Stimulated activated CD4-positive, alpha-beta T cell treated with anti-CD3 and anti-CD28 coated beads, Interleukin-4, amount 100 ng/mL, for 1 hour (primary cell): ENCODE measurements around the gene VWA1.
"Not testable (repeated sequence)": the region's sequence is repeated elsewhere in the genome, so short reads cannot be mapped to it uniquely, and the experiment has no call there.

Experiments
- DNase-seq: peaks from one replicate; pipeline ENCODE4 v3.0.0-alpha.2; 2020

VWA1 gene

DNA sequence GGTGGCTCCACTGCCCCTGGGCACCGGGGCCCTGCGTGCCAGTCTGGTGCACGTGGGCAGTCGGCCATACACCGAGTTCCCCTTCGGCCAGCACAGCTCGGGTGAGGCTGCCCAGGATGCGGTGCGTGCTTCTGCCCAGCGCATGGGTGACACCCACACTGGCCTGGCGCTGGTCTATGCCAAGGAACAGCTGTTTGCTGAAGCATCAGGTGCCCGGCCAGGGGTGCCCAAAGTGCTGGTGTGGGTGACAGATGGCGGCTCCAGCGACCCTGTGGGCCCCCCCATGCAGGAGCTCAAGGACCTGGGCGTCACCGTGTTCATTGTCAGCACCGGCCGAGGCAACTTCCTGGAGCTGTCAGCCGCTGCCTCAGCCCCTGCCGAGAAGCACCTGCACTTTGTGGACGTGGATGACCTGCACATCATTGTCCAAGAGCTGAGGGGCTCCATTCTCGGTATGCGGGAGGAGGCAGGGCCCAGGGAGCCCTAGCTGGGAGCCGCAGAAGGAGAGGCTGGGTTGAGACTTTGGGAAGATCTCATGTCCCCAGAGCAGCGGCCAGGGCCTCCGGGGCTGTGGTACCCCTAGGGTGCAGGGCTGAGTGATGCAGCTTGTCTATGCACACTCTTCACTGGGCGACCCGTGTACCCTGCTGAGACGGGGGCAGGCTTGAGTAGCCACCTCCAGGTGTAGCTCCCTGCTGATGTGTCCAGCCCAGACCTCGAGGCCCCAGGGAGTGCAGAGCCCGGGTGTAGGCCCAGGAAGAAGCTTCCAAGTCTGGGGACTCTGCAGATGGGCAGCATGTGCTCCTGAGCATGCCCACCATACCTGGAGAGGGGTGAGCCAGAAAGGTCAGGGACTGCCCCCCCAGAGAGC, 1.8 kb downstream of the VWA1 start:
- DNase-seq, result no peak

DNA sequence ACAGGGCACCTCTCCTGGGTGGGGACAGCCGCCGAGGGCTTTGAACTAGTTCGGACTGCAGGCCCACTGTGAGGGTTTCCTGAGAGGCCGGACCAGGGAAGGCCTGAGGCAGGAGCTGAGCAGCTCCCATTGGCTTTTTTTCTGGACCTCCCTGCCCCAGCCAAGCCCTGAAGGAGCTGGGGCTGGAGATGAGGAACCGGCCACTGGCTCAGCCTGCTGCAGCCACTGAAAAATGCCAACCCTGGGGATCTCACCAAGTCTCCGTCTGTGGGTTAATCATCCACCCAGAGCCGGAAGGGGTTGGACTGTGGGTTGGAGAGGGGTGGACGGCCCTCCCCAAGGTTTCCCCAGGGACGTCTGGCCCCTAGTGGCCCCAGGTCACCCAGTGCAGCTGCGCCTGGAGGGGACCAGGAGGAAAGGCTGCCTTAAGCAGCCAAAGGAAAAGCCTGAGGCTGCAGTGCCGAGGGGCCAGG, 2.5 kb downstream of the VWA1 start:
- no peak for DNase-seq

DNA sequence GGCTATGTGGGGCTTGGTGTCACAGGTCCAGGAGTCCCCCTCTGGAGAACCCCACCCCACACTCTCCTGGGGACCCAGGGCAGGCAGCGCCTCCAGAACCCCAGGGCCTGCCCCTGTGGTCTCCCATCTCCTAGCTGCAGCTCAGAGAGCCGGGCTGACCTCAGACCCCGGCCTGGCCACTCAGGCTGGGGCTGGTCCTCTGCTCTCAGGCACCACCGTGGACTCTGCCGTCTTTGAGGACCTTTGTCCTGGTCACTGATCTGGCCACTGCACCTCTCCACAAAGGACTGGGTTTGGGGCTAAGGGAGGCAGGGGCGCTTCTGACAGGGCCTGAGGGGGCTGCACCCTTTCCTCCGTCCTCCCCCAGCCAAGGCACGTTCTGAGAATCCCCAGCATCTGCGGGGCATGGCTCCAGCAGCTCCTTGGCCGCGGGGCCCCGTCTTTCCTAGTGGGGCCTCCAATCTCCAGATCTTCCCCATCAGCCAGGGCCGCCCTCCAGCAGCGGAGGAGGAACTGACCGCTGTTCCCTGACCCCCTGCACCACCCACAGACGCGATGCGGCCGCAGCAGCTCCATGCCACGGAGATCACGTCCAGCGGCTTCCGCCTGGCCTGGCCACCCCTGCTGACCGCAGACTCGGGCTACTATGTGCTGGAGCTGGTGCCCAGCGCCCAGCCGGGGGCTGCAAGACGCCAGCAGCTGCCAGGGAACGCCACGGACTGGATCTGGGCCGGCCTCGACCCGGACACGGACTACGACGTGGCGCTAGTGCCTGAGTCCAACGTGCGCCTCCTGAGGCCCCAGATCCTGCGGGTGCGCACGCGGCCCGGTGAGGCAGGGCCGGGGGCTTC, 3.3 kb downstream of the VWA1 start:
- no peak for DNase-seq

DNA sequence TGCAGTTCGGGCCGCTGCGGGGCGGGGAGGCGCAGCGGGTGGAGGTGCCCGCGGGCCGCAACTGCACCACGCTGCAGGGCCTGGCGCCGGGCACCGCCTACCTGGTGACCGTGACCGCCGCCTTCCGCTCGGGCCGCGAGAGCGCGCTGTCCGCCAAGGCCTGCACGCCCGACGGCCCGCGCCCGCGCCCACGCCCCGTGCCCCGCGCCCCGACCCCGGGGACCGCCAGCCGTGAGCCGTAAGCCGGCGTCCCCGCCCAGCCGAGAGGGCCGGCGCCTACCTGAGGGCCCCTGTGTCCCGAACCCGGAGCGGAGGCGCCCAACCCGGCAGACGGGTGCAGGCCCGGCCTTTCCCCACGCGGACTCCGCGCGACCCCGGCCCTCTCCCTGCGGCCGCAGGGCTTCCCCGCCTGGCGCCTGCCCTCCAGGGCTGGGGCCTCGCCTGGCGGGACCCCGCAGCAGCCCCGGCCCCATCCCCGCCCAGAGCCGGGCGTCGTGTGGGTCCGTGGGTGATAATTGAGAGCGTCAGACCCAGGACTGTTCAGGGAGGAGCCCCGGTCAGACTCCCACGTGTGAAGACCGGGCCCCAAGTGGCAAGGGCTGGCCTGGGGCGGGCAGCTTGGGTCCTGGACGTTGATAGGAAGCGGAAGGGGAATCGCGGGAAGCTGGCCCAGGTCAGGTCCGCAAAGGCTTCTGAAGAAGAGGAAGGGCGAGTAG, 4.2 kb downstream of the VWA1 start:
- no peak for DNase-seq

DNA sequence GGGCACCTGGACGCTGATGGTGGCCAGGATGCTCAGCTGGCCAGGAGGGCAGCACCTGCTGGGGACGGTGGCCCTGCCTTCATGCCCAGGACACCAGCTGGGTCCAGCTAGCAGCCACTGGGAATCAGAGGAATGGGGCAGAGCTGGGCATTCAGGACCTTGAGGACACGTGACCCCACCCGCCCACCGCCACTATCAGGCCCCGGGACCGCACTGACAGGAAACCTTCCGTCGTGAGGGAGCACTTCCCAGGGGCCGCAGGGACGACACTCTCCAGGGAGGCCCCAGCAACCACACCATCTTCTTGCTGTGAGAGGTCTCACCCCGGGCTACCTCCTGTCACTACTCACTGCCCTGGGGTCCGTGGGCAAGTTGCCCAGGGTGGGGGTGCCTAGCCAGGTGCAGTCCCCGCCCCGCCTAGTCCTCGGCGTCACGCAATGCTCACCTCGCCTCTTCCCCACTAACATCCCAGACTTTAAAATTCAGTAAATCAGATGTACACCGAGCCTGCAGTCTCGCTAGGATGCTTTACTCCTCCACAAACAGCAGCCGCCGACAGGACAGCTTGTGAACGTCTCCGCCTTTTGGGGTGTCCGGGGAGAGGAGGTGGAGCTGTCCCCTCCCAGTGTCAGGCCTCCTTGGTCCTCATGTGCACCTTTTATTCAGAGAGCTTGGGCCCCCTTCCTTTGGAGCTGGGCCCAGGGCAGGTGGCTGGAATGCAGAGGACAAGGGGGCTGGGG, 4.9 kb downstream of the VWA1 start:
- no peak for DNase-seq

DNA sequence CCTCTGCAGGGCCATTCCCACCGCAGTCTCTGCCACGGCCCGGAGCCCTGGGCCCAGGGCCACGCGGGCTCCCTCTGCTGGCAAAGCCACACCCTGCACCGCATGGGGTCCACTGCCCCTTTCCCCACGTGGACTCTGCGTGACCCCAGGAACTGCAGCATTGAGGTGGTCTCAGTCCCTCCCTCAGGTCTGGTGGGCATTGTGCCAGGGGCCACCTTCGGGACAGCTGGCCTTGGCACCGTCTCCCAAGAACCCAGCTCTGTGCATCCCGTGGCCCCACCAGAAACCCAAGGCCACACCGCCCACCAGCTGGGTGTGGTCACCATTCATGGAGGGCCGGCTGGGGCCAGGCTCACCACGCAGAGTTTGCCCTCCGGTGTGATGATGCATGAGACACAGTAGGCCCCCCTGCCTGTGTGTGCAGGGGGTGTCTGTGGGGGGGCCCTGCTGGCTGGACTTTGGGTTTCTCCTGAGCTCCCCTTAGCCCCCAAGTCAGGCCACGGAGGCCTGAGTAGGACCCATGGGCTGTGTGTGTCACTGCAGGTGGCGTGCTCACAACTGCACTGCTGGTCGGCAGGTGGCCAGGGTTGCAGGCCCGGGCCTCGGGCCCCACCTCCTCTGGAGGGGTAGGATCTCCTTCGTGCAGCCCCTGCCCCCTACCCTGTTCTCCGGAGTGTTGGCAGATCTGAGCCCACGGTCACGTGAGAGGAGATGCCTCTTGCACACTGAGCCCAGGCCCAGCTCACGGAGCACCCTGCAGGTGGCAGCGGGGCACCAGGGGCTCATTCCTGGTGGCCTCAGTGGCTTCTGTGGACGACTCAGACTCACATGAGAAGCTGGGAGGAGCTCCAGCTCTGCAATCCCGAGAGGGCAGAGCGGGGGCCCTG, 5.8 kb downstream of the VWA1 start:
- DNase-seq, result peak; percentile 67

DNA sequence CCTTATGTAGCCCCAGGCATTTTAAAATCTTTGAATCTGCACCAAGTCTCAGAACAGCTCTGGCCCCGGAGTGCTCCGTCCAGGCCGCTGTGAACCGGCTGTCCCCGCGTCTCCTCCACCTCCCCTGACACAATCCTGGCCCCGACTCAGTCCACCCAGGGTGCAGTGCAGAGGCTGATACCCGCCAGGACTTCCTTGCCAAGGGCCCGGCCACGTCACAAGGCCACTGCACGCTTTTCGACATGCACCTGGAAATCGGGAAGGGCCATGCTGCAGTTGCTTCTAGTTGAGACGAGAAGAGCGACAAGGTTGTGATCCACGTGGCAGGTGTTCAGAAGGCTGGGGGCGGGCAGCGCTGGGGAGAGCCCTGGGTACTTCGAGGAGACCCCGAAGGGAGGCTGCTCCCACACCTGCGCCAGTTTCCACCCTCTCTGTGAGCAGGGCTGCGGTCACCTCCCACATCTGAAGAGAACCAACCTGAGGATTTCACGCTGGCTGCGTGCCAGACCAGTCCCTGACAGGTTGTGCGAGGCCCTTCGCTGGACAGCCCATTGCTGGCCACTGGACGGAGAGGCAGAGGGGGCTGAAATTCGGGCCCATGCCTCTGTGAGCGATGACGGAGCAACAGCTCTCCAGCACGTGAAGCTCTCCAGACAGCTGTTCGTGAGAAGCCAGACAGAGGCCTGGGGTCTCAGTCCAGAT, 6.7 kb downstream of the VWA1 start:
- no peak for DNase-seq

DNA sequence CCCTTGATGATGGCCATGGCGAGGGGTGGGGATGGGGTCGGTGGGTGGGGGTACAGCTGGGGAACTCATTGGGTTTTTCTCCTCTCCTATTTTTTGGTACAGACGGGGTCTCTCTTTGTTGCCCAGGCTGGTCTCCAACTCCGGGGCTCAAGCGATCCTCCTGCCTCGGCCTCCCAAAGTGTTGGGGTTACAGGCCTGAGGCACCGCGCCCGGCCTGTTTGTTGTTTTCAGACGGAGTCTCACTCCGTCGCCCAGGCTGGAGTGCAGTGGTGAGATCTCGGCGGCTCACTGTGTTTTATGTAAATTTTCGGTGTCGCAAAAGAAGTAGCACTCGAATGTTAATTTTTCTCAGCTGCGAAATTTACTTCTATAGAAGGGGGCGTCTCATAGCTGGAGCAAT, 11.1 kb downstream of the VWA1 start:
- DNase-seq, result not testable (repeated sequence)

DNA sequence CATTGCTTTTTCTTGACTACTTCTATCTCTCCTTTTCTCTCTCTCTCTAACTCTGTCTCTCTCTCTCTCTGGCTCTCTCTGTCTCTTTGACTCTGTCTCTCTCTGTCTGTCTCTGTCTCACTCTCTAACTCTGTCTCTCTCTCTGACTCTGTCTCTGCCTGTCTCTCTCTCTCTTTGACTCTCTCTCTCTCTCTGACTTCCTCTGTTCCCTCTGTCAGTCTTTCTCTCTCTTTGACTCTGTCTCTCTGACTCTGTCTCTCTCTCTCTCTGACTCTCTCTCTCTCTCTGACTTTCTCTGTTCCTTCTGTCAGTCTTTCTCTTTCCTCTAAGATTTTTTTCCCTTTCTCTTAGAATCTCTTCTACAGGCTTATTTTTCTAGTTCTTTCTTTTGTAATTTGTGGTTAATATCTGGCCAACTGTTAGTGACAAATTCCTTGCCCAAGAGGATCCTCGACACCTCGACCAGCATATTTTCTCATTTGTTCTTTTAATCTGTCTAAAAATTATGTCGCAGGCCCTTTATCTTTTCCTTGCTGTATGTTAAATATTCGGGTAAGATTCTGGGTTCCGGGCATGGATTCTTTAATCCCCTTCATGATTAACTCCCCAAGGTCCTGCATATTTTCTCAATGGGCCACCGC, 13.7 kb downstream of the VWA1 start, which contains the start of gene ATAD3C:
Gene ATAD3C (plus strand): TSS at position 591 of the 641 bp plus-strand sequence. CDS start 995 bp downstream, outside the sequence.
- DNase-seq, result no peak

DNA sequence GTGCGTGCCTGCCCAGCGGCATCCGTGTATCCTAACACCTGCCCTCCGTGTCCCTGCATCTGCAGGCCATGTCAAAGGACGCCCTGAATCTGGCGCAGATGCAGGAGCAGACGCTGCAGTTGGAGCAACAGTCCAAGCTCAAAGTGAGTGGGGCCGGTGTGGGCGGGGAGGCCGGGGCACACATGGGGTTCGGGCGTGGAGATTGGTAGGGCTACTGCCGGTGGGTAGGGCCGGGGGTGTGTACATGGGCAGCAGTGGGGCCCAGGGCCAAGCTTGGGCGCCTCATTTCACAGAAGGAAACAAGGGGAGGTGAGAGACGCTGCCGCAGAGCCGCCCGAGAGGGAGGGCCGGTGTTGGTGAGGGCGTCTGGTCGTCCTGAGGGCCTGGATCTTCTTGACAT, 15.1 kb downstream of the VWA1 start:
- not testable (repeated sequence) for DNase-seq

DNA sequence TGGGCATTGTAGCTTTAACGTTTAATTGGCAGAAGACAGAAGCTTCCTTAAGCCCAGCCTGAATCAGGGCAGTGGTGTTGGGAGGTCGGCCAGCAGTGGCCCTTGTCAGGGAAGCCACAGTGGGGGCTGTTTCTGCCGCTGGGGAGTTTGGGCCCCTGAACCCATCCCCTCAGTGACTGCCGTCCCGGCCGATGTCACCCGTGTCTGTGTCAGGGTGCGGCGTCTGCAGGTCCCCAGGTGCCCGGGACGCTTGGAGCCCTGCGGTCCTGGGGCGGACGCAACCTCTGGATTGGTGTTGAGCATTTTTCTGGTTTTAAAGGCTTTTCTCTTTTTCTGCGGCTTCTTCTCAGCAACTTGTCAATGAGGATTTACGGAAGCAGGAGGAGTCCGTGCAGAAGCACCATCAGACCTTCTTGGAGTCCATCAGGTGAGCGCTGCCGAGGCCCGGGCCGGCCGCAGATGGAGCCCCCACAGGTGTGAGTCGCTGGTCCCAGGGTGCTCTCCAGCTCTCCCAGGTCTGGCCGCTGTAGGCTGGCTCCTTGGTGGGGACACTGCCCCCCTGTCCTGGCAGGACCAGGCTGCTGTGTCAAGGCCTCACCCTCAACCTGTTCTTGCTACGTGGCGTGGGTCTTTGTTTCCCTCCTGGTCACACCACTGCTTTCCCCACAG, 16.3 kb downstream of the VWA1 start:
- DNase-seq, result no peak

DNA sequence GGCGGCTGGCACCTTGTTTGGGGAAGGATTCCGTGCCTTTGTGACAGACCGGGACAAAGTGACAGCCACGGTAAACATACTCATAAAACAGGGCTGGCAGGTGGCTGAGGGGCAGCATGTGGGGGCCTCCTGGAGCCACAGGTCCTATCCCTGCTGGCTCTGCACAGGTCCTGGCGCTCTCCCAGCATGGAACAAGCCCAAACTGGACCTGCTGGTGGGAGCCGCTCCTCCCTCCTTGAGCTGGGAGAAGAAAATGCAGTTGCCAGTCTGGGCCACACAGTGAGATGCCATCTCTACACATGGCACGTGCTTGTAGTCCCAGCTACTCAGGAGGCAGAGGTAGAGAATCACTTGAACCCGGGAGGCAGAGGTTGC, 16.9 kb downstream of the VWA1 start:
- DNase-seq, result not testable (repeated sequence)

DNA sequence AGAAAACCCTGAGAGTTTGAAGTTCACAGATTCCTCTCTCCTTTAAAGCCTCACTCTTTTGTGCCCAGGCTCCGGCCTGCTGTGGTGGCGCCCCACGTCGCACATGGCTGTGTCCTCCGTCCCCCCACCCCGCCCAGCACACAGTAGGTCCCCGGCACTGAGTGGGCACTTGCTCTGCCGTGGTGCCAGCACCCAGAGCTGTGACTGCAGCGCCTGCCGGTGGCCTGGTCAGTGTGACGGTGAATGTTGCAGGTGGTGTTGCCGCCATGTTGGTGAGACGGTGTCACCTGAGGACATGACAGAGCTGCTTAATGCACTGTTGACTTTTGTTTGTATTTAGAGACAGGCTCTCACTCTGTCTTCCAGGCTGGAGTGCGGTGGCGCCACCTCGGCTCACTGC, 17.4 kb downstream of the VWA1 start:
- no peak for DNase-seq

DNA sequence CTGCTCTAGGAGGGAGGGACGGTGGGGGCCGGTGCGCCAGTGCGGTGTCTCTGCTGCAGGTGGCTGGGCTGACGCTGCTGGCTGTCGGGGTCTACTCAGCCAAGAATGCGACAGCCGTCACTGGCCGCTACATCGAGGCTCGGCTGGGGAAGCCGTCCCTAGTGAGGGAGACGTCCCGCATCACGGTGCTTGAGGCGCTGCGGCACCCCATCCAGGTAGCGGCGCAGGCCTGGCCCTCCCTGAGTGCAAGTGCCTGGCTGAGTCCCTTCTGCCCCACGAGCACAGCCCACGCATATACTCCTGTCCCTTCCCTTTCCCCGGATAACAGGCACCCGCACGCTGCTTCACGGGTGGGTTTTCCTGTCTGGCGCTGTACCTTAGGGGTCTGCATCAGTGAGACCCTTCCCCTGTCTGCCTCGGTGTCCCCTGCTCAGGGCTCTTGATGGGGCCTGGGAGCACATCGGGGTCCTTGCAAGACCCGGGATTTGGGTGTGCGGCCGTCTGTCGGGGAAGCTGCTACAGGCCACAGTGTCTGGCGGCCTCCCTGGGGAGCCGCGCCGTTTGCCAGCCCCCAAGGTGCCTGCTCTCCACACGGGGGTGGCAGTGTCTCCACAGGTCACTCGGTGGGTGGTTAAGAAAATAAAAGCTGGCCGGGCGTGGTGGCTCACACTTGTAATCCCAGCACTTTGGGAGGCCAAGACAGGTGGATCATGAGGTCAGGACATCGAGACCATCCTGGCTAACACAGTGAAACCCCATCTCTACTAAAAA, 19.0 kb downstream of the VWA1 start:
- not testable (repeated sequence) for DNase-seq

DNA sequence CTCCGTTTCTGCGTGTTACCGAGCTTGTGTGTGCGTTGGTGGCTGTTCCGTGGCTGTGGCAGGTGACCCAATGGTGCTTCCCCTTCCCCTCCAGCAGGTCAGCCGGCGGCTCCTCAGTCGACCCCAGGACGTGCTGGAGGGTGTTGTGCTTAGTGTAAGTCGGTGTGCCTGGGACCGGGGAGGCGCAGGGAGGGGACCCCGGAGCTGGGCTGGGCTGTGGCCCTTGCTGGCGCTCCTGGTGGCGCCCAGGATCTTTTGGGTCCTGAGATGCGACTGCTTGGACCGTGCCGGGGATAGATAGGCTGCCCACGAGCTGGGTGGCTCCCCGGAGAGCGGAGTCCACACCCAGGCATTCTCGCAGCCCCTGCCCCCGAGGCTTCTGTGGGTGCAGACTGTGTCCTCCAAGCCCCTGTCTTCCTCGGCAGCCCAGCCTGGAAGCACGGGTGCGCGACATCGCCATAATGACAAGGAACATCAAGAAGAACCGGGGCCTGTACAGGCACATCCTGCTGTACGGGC, 19.9 kb downstream of the VWA1 start:
- no peak for DNase-seq

DNA sequence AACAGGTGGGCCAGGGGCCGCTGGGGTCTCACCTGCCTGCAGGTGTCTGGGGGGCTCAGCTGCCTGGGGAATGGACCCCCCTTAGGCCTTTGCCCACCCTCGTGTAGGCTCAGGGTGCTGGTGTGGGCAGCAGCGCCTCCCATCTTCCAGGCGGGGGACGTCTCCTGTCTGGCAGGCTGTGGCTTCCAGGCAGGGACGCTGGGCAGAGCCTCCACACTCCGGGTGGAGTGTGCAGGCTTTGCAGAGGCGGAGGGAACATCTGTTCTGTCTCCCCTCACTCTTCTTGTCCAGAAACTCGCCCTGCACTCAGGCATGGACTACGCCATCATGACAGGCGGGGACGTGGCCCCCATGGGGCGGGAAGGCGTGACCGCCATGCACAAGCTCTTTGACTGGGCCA, 20.4 kb downstream of the VWA1 start:
- not testable (repeated sequence) for DNase-seq

DNA sequence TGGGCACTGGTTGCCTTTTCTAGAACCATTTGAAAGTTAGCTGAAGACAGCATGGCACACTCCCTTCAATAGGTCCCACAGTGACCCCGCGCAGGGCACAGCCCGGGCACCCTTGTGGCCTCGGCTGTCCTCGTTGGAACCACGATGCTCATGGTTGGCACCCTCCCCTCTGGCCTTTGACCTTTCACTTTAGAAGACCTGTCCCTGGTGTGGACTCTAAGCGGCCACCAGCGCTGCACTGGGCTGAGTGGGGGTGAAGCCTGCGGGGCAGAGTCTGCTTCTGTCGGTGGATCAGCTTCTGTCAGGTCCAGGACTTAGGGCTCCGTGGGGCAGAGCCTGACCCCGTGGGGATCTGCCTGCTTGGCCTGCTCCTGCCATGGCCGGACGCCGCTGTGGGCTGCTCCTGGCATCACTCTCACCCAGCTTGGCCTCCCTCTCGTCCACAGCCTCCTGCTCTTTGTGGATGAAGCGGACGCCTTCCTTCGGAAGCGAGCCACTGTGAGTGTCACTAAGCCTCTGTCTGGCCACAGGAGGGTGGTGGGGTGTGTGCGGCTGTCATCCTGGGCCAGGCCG, 21.3 kb downstream of the VWA1 start:
- not testable (repeated sequence) for DNase-seq

DNA sequence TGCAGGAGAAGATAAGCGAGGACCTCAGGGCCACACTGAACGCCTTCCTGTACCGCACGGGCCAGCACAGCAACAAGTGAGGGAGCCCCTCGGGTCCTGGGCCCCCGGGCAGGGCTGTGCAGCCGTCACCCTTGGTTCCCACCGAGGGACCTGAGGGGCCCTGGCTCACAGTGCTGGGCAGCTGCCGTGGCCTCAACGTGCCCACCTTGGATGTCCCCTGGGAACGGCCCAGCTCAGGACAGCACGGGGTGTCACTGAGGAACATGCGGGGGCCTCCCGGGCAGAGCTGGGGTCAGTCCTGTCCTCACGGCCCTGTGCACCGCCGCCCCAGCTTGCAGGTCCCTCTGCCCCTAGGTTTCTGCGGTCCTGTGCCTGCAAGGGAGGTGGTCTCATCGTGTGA, 23.7 kb downstream of the VWA1 start:
- DNase-seq, result not testable (repeated sequence)
